ENCODE results near the gene MSTN. TPM values are rescaled to one million over a fixed set of nuclear protein-coding genes. Genes with fewer than 3 reads are reported as not detected.

The MSTN gene
- polyA plus RNA-seq, 1 experiment: 0.06 TPM

DNA sequence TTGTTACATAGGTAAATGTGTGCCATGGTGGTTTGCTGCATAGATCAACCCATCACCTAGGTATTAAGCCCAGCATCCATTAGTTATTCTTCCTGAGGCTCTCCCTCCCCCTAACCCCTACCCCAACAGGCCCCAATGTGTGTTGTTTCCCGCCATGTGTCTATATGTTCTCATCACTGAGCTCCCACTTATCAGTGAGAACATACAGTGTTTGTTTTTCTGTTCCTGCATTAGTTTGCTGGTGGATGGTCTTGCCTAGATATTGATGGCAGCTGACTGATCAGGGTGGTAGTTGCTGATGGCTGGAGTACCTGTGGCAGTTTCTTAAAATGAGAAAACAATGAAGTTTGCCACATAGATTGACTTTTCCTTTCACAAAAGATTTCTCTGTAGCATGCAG, 34.6 kb upstream of the MSTN start:
- DNase-seq (ENCODE audit: low read depth, low spot score): no peak
- Histone ChIP-seq H3K27ac (ENCODE audit: low read depth, low read length) (no peak overlapping the region), H3K27me3 (ENCODE audit: control insufficient read depth, insufficient read depth, low read length) (no peaks in the 10 kb centered on the region), H3K4me3 (ENCODE audit: low read depth, low read length) (no peak overlapping the region), H3K9me3 (ENCODE audit: control insufficient read depth, insufficient read depth, low read length) (peaks cover 4% of the 10 kb centered on the region; the same call in 1 of the 2 replicates)
- TF ChIP-seq, protein P1, sequence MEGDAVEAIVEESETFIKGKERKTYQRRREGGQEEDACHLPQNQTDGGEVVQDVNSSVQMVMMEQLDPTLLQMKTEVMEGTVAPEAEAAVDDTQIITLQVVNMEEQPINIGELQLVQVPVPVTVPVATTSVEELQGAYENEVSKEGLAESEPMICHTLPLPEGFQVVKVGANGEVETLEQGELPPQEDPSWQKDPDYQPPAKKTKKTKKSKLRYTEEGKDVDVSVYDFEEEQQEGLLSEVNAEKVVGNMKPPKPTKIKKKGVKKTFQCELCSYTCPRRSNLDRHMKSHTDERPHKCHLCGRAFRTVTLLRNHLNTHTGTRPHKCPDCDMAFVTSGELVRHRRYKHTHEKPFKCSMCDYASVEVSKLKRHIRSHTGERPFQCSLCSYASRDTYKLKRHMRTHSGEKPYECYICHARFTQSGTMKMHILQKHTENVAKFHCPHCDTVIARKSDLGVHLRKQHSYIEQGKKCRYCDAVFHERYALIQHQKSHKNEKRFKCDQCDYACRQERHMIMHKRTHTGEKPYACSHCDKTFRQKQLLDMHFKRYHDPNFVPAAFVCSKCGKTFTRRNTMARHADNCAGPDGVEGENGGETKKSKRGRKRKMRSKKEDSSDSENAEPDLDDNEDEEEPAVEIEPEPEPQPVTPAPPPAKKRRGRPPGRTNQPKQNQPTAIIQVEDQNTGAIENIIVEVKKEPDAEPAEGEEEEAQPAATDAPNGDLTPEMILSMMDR (IDR thresholded peaks at IDR 0.05; ENCODE audit: low read depth, low read length): no peak
- POLR2A ChIA-PET: no interaction called here
- CTCF ChIA-PET: interaction anchor here (0.6 to 2.0 kb wide), 2 partner anchors 8 to 227 kb away, joined by 4 to 19 read pairs; no protein-coding TSS in a partner anchor

DNA sequence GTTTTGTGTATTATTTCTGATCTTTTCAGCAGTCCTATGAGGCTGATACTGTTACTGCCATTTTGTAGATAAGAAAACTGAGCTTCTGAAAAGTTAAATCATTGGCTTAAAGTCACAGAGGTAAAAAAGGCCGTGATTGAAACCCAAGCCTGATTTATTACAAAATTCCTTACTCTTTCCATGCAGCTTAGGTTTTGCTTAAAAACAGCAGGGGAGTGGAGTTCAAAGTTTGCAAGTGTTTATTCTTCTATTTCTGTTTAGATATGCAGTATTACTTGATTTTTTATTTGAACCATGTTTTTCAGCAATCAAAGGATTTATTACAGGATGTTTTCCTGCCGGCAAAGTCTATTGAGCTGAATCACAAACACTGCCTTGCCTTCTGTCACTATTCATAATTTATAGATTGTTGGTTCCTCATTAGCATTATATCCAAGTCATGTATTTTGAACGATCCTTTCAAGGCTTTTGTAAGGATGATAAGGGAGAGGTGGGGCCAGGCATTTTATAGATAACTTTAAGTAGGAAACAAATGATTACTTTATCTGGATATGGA, 31.9 kb upstream of the MSTN start:
- H3K27me3 ChIP-seq (ENCODE audit: control insufficient read depth, insufficient read depth, low read length): no peaks in the 10 kb centered on the region
- no peaks in the 10 kb centered on the region for H3K9me3 ChIP-seq (ENCODE audit: control insufficient read depth, insufficient read depth, low read length)
- POLR2A ChIA-PET: no interaction called here
- no peak for DNase-seq (ENCODE audit: low read depth, low spot score)
- CTCF ChIA-PET: interaction anchor here (0.5 to 1.3 kb wide), 6 partner anchors 86 to 416 kb away, joined by 3 to 5 read pairs (median 3); partner anchors contain the start of gene OSGEPL1
- TF ChIP-seq, protein P1 (IDR thresholded peaks at IDR 0.05; ENCODE audit: low read depth, low read length): no peak
- no peak overlapping the region for H3K27ac ChIP-seq (ENCODE audit: low read depth, low read length)
- no peak overlapping the region for H3K4me3 ChIP-seq (ENCODE audit: low read depth, low read length)

DNA sequence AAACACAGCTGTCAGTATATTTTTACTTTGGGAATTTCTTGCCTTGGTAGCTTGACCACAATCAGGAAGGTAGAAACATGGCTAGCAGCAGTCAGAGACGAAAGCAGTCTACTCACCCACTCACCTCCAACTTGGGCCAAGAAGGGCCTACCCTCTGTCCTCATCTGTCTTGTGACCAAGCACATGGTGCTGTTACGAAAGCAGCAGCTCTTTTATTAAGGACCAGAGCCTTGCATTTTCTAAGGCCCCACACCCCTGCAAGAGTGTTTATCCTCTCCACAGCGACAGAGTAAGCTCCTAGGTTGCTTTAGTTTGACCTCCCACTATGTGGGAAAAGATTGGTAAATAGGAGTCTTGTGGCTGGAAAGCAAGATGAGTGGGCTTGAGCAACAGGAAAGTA, 31.3 kb upstream of the MSTN start:
- ChIA-PET CTCF (interaction anchor here (0.9 to 1.3 kb wide), 4 partner anchors 86 to 417 kb away, joined by 3 to 5 read pairs (median 4); no protein-coding TSS in a partner anchor), POLR2A (no interaction called here)
- Histone ChIP-seq H3K4me3 (ENCODE audit: low read depth, low read length) (no peak overlapping the region), H3K27ac (ENCODE audit: low read depth, low read length) (no peak overlapping the region), H3K9me3 (ENCODE audit: control insufficient read depth, insufficient read depth, low read length) (no peaks in the 10 kb centered on the region), H3K27me3 (ENCODE audit: control insufficient read depth, insufficient read depth, low read length) (no peaks in the 10 kb centered on the region)
- TF ChIP-seq, protein P1 (IDR thresholded peaks at IDR 0.05; ENCODE audit: low read depth, low read length): no peak
- peak; percentile 2 for DNase-seq (ENCODE audit: low read depth, low spot score)

DNA sequence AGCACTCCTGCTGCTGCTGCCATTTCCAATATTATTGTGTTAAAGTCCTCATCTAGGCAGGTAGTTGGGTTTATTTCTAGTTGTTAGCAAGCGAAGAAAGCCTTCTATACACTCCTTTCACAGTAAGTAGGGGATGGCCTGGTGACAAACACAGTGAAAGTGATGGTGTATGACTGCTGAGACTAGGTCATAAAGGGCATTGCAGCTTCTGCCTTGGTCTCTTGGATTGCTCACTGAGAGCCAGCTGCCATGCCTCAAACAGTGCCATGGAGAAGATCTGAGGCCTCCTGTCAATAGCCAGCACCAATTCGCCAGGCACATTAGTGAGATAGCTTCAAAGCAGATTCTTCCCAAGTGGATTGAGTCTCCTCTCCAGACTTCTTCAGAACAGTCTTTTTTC, 27.6 kb upstream of the MSTN start:
- ChIA-PET POLR2A (no interaction called here), CTCF (interaction anchor here (0.6 to 4.2 kb wide), 6 partner anchors 60 to 421 kb away, joined by 3 to 39 read pairs (median 6); partner anchors contain the start of gene HIBCH)
- Histone ChIP-seq H3K9me3 (ENCODE audit: control insufficient read depth, insufficient read depth, low read length) (no peaks in the 10 kb centered on the region), H3K27me3 (ENCODE audit: control insufficient read depth, insufficient read depth, low read length) (no peaks in the 10 kb centered on the region), H3K27ac (ENCODE audit: low read depth, low read length) (no peak overlapping the region), H3K4me3 (ENCODE audit: low read depth, low read length) (no peak overlapping the region)
- TF ChIP-seq, protein P1 (IDR thresholded peaks at IDR 0.05; ENCODE audit: low read depth, low read length): no peak
- no peak for DNase-seq (ENCODE audit: low read depth, low spot score)

DNA sequence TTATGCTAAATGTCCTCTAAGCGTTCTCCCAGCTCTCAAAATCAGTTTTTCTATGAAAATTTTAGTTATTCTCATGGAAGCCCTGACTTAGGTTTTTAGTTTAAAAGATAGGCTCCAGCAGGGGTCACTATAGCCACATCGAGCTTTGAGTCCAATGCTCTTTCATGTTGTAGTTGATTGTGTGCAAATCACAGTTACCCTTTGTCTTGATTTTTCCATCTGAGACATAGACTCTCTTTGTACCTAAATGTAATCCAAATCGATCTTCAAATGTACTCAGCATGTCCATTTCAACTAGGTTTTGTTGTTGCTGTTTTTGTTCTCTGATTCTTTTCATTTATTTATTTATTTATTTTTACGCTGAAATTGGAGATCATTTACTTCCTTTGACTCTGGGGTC, 26.4 kb upstream of the MSTN start:
- ChIA-PET CTCF (interaction anchor here (0.6 to 4.2 kb wide), 52 partner anchors 9 to 716 kb away, joined by 3 to 39 read pairs (median 4); no protein-coding TSS in a partner anchor), POLR2A (interaction anchor here (1.2 kb wide), 1 partner anchor 188 kb away, joined by 3 read pairs; no protein-coding TSS in a partner anchor)
- Histone ChIP-seq H3K27me3 (ENCODE audit: control insufficient read depth, insufficient read depth, low read length) (no peaks in the 10 kb centered on the region), H3K4me3 (ENCODE audit: low read depth, low read length) (no peak overlapping the region), H3K9me3 (ENCODE audit: control insufficient read depth, insufficient read depth, low read length) (no peaks in the 10 kb centered on the region), H3K27ac (ENCODE audit: low read depth, low read length) (no peak overlapping the region)
- peak; percentile 24 for DNase-seq (ENCODE audit: low read depth, low spot score)
- TF ChIP-seq, protein P1 (IDR thresholded peaks at IDR 0.05; ENCODE audit: low read depth, low read length): peak; percentile 80

Measured in AG04450 (cell line).